Fibroblast of the aortic adventitia (primary cell): ENCODE data around the gene ACTG2. TPM values are rescaled to one million over a fixed set of nuclear protein-coding genes. Genes with fewer than 3 reads are reported as not detected.
"Not testable (repeated sequence)": the region's sequence is repeated elsewhere in the genome, so short reads cannot be mapped to it uniquely, and the experiment has no call there.

ENCODE experiments used
- DNase-seq: peaks from one replicate; pipeline ENCODE4 v3.0.0-alpha.2; 2010; ENCODE audit warnings: low read depth
- H3K4me3 ChIP-seq: 2 replicates; pipeline ENCODE4 v1.5.1; 2011; ENCODE audit warnings: low read depth, mild to moderate bottlenecking, control low read depth, low read length, moderate library complexity
- total RNA-seq: library from RNA; depleted of rRNA; stranded (reverse); fragments of >200 nt; gene quantifications from 2 replicates; pipeline ENCODE4 v1.2.3, GENCODE V29; 2012; ENCODE audit warnings: low replicate concordance
- TF ChIP-seq, protein P1 (sequence below): IDR thresholded peaks from 2 replicates; pipeline ENCODE4 v1.5.1; 2011; ENCODE audit warnings: mild to moderate bottlenecking, low read length, control low read depth, inconsistent platforms; ENCODE audit not compliant: insufficient read depth

The ACTG2 gene
- total RNA-seq, 1 donor = 2.4 TPM

DNA sequence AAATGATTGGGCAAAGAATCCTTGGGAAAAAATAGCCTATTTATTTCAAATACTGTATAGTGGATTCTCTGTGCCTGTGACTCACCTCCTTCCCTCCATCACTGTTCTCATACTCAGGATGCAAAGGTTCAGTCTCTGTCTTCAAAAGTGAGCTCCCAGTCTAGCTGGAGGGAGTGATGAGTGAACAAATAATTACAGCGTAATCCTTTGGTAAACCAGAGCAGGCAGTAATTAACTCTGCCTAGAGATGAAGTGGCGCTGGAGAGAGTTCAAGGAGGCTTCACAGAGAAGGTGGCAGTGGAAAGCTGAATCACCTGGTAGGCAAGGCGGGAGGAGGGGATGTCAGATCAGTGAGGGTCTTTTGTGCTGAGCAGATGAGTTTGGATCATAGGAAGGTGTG, 40.4 kb downstream of the ACTG2 start:
- TF ChIP-seq, protein P1, sequence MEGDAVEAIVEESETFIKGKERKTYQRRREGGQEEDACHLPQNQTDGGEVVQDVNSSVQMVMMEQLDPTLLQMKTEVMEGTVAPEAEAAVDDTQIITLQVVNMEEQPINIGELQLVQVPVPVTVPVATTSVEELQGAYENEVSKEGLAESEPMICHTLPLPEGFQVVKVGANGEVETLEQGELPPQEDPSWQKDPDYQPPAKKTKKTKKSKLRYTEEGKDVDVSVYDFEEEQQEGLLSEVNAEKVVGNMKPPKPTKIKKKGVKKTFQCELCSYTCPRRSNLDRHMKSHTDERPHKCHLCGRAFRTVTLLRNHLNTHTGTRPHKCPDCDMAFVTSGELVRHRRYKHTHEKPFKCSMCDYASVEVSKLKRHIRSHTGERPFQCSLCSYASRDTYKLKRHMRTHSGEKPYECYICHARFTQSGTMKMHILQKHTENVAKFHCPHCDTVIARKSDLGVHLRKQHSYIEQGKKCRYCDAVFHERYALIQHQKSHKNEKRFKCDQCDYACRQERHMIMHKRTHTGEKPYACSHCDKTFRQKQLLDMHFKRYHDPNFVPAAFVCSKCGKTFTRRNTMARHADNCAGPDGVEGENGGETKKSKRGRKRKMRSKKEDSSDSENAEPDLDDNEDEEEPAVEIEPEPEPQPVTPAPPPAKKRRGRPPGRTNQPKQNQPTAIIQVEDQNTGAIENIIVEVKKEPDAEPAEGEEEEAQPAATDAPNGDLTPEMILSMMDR = no peak
- no peak for DNase-seq
- H3K4me3 ChIP-seq = no peak overlapping the region

DNA sequence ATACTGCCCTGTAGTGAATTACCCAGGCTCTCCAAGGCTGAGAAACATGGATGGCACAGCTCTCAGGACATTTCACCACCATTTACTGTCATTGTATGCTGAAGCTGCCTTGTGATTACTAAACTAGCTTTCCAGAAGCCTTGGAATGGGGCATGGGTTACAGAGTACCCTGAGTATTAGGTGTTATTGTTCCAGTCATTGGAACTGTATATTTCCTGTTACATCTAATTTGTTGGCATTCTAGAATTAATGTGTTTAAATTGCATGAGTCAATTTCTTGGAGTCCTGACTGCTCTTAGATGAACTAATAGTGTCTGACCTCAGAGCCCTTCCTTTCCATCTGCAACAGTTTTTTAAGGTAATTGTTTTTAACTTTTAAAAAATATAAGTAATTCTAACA, 42.8 kb downstream of the ACTG2 start:
- TF ChIP-seq, protein P1 = no peak
- no peak for DNase-seq
- no peak overlapping the region for H3K4me3 ChIP-seq

DNA sequence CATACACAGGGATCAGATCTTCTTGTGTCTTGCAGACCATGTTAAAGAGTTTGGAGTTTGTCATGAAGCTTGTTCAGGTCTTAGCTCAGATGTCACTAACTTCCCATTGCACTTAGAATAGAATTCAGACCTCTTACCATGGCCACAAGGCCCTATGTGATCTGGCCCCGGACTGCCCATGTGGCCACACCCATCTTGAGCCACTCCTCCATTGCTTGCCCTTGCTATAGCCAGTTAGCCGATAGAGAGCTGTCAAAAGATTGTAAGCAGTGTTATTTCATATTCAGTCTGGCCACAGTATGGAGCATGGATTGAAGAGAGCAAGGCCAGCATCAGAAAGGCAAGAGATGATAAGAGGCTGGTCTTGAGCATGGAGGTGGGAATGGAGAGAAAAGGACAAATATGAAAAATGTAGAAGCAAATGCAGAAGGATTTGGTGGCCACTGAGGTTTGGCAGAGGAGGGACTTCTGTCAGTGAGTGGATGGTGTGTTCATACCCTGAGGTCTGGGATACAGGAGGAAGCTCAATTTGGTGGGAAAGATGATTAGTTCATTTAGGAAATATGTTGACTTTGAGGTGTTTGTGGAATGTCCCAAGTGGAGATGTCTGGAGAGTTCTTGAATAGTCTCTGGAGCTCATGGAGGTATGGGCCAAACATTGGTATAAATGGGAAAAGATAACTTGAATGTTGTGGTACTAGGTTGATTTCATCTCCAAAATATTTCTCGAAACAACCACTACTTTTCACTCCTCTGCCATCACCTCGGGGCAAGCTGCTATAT, 44.5 kb downstream of the ACTG2 start:
- no peak overlapping the region for H3K4me3 ChIP-seq
- DNase-seq = no peak
- TF ChIP-seq, protein P1 = no peak

DNA sequence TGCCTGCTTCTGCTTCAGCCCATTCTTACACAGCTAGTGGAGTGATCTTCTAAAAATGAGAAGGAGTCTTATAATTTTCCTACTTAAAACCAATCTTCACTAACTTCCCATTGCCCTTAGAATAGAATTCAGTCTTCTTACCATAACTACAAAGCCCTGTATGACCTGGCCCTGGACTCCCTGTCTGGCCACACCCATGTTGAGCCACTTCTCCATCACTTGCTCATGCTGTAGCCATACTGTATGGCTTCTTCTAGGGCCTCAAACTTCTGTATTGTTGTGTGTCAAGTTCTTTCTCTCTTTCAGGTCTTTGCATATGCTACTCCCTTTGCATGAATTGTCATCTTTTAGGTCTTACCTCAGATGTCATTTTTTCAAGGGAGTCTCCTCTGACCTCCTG, 45.1 kb downstream of the ACTG2 start:
- TF ChIP-seq, protein P1 = no peak
- DNase-seq = no peak

DNA sequence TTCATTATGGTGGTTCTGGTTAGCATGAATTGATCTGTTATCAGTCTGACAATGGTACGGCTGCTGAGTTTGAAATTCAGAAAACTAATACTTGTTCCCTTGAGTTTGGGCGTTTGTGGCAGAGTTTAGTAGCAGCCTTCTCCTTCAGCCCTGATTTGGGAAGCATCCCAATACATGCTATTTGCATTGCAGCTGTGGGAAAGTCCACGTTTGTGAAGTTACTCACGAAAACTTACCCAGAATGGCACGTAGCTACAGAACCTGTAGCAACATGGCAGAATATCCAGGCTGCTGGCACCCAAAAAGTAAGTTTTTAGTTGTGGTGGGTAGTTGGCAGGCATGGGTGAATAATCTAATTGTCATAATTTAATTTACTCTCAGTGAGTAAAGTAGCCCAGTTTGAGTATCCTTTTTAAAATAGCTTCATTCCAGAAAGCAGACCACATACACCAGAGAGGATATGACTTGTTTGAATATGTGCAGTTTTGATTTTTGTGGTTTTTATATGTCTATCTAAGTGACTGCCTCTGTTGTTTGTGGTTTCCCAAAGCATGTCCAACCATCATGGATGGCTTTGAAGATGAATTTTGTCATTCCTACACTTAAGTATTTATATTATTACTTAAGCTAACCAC, 46.0 kb downstream of the ACTG2 start:
- TF ChIP-seq, protein P1 = no peak
- DNase-seq = peak; percentile 46
- no peak overlapping the region for H3K4me3 ChIP-seq

More for the DNA sequence above, 45.1 kb downstream of the ACTG2 start:
- H3K4me3 ChIP-seq = no peak overlapping the region

DNA sequence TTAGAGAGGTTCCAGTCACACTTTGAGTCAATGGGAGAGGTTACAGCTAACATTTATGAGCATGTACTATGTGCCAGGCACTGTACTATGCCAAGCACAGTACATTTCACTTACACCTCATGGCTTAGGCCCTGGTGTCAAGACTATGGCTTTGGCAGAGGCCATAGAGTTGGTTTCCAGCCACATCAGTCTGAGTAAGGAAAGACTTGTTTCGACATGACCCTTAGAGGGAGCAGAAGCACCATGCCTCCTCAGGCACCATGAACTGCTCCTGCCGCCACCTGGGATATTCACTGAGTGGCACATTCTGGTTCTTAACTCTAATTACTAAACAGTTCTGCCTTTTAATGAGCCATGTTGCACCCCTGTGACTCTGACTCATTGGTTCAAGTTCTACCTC, 46.6 kb downstream of the ACTG2 start:
- TF ChIP-seq, protein P1 = peak; percentile 15
- peak; percentile 63 for DNase-seq
- no peak overlapping the region for H3K4me3 ChIP-seq

DNA sequence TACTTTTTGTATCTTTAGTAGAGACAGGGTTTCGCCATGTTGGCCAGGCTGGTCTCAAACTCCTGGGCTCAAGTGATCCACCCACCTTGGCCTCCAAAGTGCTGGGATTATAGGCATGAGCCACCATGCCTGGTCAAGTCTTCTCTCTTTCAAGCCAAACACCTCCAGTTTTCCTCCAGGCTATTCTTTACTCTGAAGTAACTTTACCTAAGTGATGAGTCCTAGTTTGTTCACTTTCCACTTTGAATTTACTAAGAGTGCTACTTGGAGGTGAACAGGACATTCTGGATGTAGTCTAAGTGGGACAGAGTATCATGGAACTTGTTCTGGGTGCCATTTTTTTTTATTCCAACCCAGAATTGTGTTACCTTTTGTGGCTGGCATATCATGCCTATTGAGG, 47.3 kb downstream of the ACTG2 start:
- not testable (repeated sequence) for DNase-seq

More for the DNA sequence above, 47.3 kb downstream of the ACTG2 start:
- H3K4me3 ChIP-seq = not testable (repeated sequence)
